Hypothalamus (tissue), 51 donors: ENCODE measurements around the gene CPNE9.

Experiments used
- DNase-seq, 51 donors: peaks; one replicate each; lab custom pipeline; 2025; lab: John Stamatoyannopoulos, UW

The CPNE9 gene

DNA sequence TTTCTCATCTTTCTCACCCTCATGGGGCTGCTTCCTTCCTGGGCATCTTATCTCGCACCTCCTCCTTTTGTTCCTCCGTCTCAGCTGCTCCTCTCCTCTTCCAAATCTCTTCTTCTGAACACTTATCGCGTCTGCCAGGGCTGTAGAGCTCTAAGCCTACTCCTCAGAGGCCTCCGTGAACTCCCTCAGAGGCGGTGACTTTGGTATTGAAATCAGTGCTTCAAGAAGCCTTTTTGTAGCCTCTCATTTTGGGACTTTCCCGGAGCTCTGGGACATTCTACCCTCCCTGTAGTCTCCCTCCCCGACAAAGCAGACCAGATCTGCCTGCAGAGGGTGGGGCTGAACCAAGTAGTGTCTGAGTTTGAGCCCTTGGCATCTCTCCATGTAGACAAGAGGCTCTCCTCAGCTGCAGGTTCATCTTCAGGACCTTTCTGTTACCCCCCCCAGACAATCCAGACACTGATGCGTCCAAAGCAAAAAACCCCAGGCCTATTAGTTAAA, 17.5 kb upstream of the CPNE9 start:
- DNase-seq, result no peak

GRCh38 chr3:9686703-9687102, 16.9 kb upstream of the CPNE9 start:
- no peak for DNase-seq

DNA sequence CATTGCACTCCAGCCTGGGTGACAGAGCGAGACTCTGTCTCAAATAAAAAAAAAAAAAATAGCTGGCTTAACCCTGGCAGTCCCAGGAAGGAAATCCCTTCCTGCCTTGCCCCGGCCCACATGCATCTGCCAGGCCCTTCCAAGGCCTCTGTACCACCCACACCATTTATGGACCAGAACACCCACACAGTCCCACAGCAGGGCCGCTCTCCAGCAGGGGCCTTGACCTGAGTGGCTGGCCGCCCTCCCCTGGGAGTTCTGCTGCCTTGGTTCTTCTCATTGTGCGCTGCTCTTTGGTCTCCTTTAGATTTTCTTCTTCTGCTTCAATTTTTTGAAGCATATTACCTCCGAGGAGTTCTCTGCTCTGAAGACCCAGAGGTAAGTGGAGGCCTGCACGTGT, 16.1 kb upstream of the CPNE9 start:
- DNase-seq, result no peak

- DNase-seq, result no peak
Measured at GRCh38 chr3:9688961-9689360, 14.7 kb upstream of the CPNE9 start.

DNA sequence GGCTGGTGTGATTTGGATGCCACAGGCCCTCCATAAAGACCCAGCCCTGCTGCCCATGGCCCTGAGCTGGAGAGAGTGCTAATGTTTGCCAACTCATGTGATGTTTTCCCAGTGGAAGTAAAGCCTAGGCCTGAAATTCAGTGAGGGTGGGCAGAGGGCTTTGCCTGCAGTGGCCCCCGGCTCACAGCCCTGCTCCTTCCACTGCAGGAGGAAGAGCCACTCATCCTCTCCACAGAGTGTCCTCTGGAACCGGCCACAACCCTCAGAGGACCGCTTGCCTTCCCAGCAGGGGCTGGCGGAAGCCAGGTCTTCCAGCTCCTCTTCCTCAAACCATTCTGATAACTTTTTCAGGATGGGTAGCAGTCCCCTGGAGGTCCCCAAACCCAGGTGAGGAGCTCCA, 13.9 kb upstream of the CPNE9 start:
- DNase-seq, result no peak

DNA sequence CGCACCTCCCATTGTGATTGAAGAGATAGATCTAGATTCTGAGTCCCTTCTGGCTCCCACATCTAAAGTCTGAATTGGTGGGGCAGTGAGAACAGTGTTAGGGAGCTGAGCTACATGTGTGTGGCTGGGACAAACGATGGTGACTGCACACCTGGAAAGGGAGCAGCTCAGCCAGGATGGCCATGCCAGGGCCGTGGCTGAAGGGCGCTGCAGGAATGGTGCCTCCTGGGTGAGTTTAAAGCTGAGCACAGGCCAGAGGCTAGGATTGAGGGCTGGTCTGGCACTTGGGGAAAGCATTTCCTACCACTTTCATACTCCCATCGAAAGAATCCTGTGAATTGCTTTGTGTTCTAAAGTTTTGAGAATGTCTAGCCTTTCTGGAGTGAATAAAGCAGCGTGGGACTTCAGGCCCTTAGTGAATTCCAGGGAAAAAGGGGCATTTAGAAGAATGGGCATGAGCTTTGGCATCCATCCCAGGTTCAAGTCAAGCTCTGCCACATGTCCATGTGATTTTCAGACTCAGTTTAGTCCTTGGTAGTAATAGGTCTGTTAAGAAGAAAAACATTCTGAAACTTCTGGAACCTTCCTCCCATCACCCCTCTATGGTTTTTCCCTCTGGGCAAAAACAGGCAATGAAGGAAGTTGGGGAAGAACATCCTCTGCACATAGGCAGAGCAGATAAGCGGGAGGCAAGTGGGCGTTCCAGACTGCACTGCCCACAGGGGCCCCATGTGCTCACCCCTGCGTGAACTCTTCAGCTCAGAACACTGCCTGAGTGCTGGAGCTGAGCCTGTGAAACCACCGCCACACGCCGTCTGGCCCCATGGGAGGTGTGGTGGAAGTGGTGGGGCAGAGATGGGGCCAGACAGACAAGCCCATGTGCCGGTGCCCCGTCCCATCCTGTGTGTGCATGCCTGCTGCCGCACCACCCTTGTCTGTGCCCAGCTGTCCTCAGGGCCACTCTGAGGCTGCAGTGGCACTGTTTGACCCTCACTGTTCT, 12.9 kb upstream of the CPNE9 start:
- DNase-seq, result peak in 6 of 51 donors; percentile 13 to 44 (median 18)

- DNase-seq, result no peak
Measured at GRCh38 chr3:9691636-9692035, 12.0 kb upstream of the CPNE9 start.

GRCh38 chr3:9692416-9692815, 11.2 kb upstream of the CPNE9 start:
- no peak for DNase-seq

GRCh38 chr3:9695345-9695744, 8.3 kb upstream of the CPNE9 start:
- DNase-seq, result no peak

- no peak for DNase-seq
Measured at GRCh38 chr3:9695746-9696145, 7.9 kb upstream of the CPNE9 start.

GRCh38 chr3:9696480-9697220, 7.0 kb upstream of the CPNE9 start:
- DNase-seq, result no peak

GRCh38 chr3:9697892-9698291, 5.7 kb upstream of the CPNE9 start:
- no peak for DNase-seq

DNA sequence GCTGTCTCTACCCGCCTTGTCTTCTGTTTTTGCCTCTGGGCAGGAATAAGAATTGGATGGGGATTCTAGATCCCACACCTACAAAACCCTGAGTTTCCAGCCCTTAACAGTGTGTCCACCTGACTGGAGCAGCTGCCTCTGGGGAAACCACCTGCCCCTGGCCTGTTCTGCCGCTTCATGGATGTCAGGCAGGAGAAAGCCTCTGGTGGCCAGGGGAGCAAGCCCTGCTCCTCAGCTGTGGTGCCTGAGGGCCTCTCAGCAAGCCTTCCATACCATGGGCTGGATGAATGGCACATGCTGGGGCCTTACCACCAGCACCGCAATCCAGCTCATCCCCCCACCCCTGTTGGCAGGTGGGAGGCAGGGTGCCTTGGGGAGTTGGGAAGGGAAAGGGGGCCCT, 5.3 kb upstream of the CPNE9 start:
- DNase-seq, result no peak

- no peak for DNase-seq
Measured at GRCh38 chr3:9700536-9700935, 3.1 kb upstream of the CPNE9 start.

GRCh38 chr3:9701006-9701405, 2.6 kb upstream of the CPNE9 start:
- no peak for DNase-seq

DNA sequence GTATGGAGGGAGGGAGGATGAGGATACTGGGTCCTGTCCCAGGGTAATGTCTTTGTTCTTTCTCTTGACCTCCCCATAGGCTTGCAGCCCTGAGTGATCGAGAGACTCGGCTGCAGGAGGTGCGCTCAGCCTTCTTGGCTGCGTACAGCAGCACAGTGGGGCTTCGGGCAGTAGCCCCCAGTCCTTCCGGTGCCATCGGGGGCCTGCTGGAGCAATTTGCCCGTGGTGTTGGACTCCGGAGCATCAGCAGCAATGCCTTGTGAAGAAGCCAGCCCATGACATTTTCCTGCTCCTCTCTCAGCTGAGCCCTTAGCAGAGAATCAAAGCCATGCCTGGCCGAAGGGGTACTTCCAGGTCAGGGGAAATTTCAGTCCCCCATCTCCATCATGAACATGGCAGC, 1.9 kb upstream of the CPNE9 start:
- no peak for DNase-seq

DNA sequence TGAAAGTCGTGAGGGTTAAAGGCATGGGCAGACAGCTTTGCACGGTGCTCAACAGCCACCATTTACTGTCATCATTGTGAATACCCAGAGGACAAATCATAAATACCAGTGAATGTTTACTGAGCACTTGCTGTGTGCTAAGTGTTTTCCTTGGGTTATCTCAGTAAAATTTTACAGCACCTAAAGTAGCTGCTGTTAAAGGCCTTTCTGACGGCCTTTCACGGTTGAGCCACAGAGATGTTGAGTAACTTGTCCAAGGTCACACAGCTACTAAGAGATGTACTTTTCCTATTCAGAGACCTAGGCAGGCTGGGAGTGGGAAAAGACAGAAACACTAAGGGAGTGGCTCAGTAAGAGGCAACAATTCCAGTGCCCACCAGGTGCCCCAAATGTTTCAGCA, 393 bp upstream of the CPNE9 start:
- DNase-seq, result no peak

GRCh38 chr3:9704347-9705322, 1.0 kb downstream of the CPNE9 start:
- peak in 3 of 51 donors; percentile 10 to 16 (median 13) for DNase-seq

DNA sequence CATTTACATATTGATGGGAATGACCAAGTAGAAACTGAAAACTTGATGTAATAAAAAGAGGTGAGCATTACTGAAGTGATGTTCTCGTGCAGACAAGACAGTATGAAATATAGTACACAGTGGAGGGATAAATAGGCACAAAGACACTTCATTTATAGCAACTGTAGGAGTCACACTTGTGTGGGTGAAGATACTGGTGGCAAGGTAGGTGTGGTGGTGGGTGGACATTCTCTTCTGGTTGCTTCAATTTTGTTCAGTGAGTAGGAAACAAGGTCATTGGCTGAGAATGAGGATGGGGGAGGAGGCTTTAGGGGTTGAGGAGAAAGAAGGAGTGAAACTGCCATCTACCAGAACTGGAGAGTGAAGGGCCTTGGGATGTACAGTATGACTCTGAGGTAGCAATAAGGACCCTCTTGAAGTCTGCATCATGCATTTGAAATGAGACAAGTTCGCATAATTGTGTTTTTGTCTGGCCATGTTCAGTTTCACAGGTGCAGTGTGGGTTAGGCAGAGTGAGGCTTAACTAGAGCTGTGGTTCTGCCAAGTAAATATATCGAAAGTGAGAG, 6.6 kb downstream of the CPNE9 start:
- DNase-seq, result no peak

- no peak for DNase-seq
Measured at GRCh38 chr3:9712415-9712814, 8.8 kb downstream of the CPNE9 start.
